ENCODE measurements around the gene LIMS2.

LIMS2 gene

DNA sequence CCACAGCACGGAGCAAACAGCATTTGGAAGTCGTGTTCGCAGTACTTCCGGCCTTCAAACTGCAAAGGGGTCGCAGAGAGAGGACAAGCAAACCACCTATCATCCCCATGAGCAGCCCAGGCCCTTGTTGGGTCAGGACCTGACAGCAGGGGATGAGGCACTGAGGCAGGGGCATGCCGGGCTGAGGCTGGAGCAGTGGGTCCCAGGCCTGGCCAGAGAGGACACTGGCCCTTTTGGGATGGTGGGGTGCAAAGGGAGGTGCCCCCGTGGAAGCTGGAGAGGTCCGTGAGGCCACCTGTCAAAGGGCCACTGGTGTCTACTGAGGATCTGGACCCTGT, 20.5 kb downstream of the LIMS2 start:
- TF ChIP-seq, protein P1, sequence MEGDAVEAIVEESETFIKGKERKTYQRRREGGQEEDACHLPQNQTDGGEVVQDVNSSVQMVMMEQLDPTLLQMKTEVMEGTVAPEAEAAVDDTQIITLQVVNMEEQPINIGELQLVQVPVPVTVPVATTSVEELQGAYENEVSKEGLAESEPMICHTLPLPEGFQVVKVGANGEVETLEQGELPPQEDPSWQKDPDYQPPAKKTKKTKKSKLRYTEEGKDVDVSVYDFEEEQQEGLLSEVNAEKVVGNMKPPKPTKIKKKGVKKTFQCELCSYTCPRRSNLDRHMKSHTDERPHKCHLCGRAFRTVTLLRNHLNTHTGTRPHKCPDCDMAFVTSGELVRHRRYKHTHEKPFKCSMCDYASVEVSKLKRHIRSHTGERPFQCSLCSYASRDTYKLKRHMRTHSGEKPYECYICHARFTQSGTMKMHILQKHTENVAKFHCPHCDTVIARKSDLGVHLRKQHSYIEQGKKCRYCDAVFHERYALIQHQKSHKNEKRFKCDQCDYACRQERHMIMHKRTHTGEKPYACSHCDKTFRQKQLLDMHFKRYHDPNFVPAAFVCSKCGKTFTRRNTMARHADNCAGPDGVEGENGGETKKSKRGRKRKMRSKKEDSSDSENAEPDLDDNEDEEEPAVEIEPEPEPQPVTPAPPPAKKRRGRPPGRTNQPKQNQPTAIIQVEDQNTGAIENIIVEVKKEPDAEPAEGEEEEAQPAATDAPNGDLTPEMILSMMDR (conservative IDR thresholded peaks at IDR 0.05): no peak
- no peak overlapping the region for H3K27ac ChIP-seq

DNA sequence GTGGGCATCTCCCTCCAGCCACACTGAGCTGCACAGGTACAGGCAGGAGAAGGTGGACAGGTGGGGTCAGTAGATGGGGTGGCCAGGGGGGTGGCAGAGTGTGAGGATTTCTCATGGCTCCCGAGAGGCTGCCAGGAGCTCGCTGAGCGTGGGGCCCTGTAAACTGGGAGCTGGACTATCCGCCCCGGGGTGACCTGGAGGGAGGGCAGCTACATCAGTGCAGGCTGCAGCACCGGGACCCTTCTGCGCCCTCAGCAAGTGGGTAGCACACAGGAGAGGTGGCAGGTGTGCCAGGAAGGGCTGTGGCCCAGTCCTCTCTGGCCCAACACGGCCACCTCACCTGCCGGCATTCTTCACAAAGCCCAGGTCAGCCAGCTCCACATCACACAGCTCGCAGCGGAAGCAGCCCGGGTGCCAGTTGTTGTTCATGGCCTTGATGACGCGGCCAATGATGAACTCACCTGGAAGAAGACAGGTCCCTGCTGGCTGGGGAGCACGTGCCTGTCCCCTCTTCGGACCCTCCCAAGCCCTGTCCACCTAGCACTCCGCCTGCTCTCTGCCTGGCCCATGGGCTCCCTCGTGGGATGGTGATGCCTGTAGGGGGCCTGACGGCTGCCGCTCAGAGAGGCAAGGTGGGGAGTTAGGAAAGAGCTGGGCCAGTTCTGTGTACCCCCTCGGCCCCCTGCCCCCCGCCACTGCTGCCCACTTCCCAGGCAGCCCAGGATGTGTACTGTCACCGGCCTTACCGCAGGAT, 21.1 kb downstream of the LIMS2 start:
- no peak overlapping the region for H3K27ac ChIP-seq
- TF ChIP-seq, protein P1 (conservative IDR thresholded peaks at IDR 0.05): no peak

DNA sequence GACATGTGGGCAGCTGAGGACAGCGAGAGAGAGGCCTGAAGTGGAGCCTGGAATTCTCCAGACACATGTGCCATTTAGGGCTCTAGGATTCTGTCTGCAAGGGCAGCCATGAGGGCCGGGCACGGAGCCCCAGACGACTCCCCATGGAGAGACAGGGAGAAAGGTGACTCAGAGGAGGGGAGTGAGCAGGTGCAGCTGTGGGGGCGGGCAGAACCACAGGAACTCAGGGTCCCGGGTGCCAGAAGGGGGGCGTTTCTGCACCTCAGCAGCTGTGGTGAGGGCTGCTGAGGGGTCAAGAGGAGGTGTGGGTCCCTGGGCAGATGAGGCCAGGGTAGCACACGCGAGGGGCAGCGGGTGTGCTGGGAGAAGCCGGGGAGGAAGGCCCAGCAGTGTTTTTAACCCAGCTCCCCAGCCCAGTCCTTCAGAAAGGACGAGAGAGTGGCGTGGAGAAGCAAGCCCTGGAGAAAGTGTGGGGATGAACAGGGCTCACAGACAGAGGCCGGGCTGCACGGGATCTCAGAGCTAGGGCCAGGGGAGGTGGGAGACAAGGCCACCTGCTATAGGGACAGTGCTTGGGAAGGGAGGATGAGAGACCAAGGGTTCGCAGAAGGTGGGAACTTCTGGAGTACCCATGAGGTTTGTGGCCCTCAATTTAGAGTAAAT, 21.8 kb downstream of the LIMS2 start:
- H3K27ac ChIP-seq: no peak overlapping the region
- TF ChIP-seq, protein P1 (conservative IDR thresholded peaks at IDR 0.05): no peak

DNA sequence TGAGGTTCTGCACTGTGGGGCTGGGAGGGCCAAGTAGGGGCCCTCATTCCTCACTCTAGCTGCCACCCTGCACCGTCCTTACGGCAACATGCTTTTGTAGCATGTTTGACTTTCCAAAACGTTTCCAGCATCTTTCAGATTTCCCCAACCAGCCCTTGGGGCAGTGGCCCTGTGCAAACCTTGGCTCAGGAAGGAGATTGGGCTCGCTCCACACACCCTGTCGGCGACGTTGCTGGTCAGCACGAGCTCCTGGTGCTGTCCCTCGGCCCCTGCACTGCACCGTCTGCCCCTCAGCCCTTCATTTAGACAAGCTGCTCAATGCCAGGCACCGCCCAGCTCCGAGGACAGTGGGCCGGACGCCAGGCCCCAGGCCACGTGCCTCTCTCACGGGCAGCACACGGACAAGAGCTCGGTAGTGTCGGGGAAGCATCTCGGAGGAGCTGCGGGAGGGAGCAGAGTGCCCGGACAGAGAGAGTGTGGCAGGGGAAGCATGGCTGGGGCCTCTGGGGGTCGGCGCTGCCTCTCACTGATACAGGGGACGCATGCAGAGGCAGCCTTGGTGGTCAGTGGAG, 22.5 kb downstream of the LIMS2 start:
- no peak overlapping the region for H3K27ac ChIP-seq
- TF ChIP-seq, protein P1 (conservative IDR thresholded peaks at IDR 0.05): no peak

DNA sequence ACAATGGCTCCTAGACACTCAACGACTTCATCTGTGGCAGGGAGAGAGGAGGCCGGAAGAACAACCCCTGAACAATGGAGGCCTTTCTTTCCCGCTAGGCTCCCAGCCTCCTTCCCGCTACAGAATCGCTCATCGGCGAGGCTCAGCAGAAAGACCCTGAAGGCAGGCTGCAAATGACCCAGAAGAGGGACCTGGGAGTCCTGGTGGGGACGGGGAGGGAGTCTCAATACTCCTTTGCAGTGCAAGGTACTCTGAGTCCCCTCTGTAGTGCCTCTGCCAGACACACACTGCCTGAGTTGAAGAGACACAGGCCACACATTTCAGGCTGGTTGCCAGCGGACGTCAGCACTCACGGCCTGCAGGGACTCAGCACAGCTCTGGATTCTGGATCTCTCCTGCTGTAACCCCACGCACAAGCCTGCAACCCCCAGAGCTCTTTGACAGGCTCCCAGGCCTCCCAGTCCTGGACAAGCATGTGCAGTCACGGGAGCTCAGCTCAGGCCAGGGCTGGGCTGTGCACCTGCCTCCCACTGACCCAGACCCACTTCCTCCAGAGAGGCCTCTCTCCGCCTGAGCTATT, 23.3 kb downstream of the LIMS2 start:
- TF ChIP-seq, protein P1 (conservative IDR thresholded peaks at IDR 0.05): no peak
- H3K27ac ChIP-seq: no peak overlapping the region

DNA sequence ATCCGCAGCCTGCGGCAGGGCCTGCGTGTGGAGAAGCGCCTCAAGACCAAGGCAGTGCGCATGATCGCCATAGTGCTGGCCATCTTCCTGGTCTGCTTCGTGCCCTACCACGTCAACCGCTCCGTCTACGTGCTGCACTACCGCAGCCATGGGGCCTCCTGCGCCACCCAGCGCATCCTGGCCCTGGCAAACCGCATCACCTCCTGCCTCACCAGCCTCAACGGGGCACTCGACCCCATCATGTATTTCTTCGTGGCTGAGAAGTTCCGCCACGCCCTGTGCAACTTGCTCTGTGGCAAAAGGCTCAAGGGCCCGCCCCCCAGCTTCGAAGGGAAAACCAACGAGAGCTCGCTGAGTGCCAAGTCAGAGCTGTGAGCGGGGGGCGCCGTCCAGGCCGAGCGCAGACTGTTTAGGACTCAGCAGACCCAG, 23.9 kb downstream of the LIMS2 start:
- no peak overlapping the region for H3K27ac ChIP-seq
- TF ChIP-seq, protein P1 (conservative IDR thresholded peaks at IDR 0.05): no peak

DNA sequence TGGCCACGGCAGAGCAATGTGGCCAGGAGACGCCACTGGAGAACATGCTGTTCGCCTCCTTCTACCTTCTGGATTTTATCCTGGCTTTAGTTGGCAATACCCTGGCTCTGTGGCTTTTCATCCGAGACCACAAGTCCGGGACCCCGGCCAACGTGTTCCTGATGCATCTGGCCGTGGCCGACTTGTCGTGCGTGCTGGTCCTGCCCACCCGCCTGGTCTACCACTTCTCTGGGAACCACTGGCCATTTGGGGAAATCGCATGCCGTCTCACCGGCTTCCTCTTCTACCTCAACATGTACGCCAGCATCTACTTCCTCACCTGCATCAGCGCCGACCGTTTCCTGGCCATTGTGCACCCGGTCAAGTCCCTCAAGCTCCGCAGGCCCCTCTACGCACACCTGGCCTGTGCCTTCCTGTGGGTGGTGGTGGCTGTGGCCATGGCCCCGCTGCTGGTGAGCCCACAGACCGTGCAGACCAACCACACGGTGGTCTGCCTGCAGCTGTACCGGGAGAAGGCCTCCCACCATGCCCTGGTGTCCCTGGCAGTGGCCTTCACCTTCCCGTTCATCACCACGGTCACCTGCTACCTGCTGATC, 24.4 kb downstream of the LIMS2 start:
- TF ChIP-seq, protein P1 (conservative IDR thresholded peaks at IDR 0.05): no peak
- no peak overlapping the region for H3K27ac ChIP-seq
